HG02763 (cell line): ENCODE results near the gene LRRC72.
"Not testable (repeated sequence)": the region's sequence is repeated elsewhere in the genome, so short reads cannot be mapped to it uniquely, and the experiment has no call there.

ENCODE experiments used
- ATAC-seq: cut with Tn5 transposase; IDR thresholded peaks from one replicate; pipeline ENCODE4 v1.9.1; 2021; ENCODE audit warnings: mild to moderate bottlenecking, moderate library complexity; ENCODE audit not compliant: unreplicated experiment

Gene LRRC72

DNA sequence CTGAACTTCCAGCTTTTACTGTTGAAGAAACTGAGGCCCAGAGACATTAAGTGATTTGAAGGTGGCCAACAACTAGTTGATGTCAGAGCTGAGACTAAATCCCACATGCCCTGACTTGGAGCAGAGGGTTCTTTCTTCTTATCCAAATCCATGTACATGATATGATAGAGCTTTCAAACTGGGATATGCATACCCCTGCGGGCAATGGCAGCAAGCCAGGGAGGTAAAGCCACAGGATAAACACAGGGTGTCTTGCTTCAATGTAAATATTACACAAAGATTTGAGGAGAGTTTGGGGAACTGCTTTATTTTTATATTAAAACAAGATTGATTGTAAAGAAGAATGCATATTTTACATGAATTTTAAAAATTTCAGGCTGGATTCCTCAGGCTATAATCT is 2.3 kb upstream of the LRRC72 start:
- no peak for ATAC-seq

DNA sequence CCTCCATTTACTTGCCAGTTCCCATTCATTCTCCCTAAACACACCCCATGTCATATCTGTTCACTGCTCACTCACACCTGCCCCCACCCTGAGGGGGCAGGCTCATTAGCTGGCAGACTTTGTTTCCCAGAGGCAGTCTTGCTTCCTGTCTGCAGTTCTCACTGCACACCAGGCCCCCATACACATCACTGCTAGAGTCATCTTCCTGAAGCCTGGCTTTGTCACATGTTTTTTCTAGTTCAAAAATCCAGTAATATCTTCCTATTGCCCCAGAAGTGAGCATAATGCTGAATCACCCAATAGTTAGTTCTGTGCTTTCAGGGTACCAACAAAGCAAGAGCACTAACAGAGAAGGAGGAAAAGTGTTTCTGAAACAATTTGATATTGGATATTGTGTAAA is 1.9 kb downstream of the LRRC72 start:
- ATAC-seq: no peak

- no peak for ATAC-seq
Observed at GRCh38 chr7:16529697-16530096, 3.1 kb downstream of the LRRC72 start.

- ATAC-seq: no peak
Observed at GRCh38 chr7:16531707-16532106, 5.1 kb downstream of the LRRC72 start.

DNA sequence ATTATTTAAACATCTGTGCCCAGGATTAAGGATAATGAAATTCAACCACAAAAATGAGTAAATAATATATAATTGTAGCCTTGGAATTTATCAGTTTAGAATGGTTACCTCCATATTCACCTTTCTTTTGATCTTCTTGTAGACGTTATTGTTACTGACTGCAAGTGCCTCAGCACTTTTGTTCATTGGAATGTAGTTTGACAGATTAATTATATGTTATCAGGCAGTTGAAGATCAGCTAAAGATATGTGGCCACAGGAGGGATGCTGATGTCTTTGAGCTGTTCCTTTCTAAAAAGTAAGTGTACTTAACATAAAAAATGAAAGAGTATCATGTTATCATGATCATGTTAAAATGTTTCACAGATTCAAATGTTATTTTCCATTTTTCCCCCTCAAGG is 5.6 kb downstream of the LRRC72 start:
- no peak for ATAC-seq

- ATAC-seq: no peak
Observed at GRCh38 chr7:16535500-16535899, 8.9 kb downstream of the LRRC72 start.

DNA sequence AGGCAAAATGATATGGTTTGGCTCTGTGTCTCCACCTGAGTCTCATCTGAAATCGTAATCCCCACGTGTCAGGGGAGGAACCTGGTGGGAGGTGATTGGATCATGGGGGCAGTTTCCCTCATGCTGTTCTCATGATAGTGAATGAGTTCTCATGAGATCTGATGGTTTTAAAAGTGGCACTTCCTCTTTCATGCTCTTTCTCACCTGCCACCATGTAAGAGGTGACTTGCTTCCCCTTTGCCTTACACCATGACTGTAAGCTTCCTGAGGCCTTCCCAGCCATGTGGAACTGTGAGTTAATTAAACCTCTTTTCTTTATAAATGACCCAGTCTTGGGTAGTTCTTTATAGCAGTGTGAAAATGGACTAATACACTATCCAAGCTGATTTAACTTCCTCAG is 13.9 kb downstream of the LRRC72 start:
- ATAC-seq: not testable (repeated sequence)

- no peak for ATAC-seq
Observed at GRCh38 chr7:16542401-16542800, 15.8 kb downstream of the LRRC72 start.

DNA sequence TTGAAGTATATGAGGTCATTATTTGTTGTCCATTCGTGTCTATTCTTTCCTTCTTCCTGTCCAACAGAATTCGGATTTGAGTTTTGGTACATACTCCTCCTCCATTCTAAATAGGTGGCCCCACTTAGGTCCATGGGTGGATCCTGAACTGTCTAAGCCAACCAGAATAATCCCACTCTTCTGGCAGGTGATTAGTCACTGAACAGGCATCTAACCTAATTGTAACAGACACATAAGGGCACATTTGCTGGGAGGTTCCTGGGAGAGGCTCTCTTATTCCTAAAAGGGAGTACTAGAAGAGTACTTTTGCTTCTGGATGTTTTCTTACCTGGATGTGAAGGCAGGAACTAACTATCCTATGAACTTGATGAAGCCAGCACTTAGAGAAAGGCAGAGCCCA is 16.8 kb downstream of the LRRC72 start:
- ATAC-seq: no peak

GRCh38 chr7:16546921-16547505 is 20.4 kb downstream of the LRRC72 start:
- no peak for ATAC-seq

- ATAC-seq: no peak
Observed at GRCh38 chr7:16548428-16548827, 21.8 kb downstream of the LRRC72 start.

DNA sequence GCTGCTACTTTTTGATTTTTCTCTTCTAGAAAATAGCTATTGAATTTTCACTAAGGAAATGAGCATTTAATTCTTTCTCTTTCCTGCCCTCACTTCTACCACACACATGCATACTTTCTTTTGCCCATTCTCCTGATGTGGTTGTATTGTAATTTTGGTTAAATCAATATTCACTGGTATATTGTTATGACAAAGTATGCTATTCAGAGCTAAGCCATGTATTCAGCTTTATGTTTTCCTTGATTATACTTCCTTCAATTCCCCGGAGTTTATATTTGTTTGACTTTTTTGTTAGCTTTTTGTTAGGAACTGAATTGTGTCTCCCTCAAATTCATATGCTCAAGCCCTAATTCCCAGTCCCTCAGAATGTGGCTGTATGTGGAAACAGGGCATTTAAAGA is 24.0 kb downstream of the LRRC72 start:
- no peak for ATAC-seq

- no peak for ATAC-seq
Observed at GRCh38 chr7:16554518-16555236, 28.1 kb downstream of the LRRC72 start.

- ATAC-seq: no peak
Observed at GRCh38 chr7:16556359-16556758, 29.7 kb downstream of the LRRC72 start.

GRCh38 chr7:16558761-16559302 is 32.2 kb downstream of the LRRC72 start:
- ATAC-seq: no peak

DNA sequence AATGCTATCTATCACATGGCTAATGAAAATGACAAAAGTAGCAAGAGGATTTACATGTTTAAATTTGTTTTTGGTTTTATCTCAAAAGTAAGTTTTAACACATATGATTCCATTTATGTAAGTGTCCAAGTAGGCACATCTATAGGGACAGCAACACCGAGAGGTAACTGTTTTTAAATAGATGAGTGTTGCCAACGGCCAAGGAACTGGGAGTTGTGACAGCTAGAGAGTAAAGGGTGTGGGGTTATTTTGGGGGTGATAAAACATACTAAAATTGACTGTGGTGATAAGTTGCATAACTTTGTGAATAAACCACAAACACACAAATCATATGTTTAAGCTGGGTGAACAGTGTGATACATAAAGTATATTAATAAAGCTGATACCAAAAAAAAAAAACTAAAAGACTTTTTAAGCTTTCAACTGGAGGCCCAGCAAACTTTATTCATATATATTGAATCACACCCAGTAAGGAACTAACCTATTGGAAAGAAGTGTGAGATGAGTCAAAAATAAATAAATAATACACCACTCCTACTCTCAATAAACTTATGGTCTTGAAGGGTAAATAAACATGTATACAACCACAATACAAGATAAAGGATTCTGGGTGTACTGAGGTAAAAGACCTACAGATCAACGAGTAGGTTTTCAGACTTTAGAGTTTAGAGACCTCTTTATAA is 33.0 kb downstream of the LRRC72 start:
- ATAC-seq: no peak

DNA sequence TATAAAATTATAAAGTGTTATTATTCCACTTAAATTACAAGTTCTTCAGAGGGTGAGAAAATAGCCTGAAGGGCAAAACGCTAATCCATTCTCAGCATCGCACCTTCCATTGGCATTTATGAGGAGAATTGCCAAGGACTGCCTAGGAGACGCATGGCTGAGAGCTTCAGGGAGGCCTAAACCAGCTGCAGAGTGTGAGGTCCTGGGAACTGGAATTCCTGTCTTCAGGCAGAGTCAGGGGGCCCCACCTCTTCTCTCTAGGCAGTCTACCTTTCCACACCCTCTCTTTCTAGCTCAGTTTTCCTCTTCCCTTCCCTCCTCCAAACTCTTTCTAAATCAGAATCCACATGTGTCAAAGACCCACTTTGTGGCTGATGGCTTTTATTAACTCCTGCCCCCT is 35.3 kb downstream of the LRRC72 start:
- ATAC-seq: no peak

DNA sequence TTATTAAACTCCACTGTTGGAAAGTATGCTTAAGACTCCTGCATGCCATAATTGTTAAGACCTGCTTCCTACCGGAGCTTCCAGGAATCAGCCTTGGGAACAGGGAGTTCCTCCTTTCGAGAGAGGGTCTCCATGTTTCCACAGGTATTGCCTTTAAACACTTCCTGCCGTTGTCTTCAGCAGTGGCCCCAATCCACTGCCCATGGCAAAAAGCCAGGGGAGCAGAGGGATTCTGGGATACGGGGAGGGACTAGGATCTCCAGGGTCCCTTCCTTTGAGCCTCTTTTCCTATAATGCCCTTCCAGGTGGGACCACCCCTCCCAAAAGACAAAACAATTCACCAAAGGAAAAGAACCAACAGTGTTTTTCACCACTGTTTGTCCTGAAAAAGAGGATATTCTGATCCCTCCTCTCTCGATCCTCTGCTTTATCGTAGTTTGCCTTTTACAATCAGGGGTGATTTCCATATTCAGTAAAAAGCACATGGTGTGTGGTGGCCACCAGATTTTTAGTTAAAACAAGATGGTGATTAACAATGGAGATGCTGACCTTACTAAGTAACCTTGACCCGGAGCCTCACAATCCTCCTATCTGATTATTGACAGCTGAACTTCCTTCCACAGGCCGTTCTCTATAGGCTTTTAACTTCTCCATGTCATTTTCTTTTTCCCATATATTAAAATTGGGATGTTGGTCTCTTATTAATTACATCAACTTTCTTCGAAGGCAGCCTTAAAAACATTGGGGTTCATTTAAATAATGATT is 36.0 kb downstream of the LRRC72 start:
- ATAC-seq: no peak

DNA sequence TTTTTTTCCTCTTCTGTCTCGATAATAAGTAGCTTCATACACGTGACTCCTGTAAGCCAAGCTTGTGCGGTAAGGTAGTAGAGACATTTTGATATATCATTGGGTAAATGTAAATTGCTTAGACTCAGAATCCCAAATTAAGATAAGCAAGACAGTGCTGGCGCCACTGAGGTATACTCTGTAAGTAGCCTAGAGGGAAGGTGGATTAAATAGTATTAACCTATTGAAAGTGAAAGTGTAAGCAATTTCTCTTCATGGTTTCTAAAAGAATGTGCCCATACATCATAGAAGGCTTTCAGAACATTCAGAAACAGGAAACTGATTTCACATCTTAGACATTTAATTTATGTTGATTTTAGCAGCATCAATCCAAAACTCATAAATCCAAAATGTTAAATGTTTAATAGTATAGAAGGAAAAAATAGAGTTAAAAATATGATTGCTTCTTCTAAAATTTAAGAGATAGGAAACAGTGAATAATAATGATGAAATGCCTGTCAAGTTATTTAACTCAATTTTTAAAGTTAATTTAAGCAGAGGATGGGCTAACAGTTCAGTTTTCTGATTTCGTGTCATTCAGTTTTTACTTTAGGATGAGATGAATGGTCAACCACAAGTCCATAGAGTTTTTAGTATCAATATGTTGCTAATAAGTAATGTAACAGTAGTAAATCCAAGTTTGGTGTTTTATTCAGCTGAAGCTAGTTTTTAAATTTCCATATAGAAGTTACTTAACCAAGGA is 36.8 kb downstream of the LRRC72 start:
- peak; percentile 62 for ATAC-seq

GRCh38 chr7:16564023-16564380 is 37.4 kb downstream of the LRRC72 start:
- no peak for ATAC-seq
